Lower leg skin (tissue), 3 donors: ENCODE data around the gene CDH3.

Experiments
- POLR2A ChIP-seq, 2 donors: fragments of 450-650 bp; IDR thresholded peaks; one replicate each; pipeline ENCODE4 v1.6.1; 2016 to 2017; ENCODE audit warnings: antibody characterized with exemption in 2 of 2, mild to moderate bottlenecking in 1 of 2, moderate library complexity in 1 of 2
- TF ChIP-seq, protein P1 (sequence below), 3 donors: fragments of 450-650 bp; IDR thresholded peaks; one replicate each; pipeline ENCODE4 v1.5.1; 2016; ENCODE audit warnings: antibody characterized with exemption in 3 of 3, mild to moderate bottlenecking in 3 of 3, moderate library complexity in 2 of 3

DNA sequence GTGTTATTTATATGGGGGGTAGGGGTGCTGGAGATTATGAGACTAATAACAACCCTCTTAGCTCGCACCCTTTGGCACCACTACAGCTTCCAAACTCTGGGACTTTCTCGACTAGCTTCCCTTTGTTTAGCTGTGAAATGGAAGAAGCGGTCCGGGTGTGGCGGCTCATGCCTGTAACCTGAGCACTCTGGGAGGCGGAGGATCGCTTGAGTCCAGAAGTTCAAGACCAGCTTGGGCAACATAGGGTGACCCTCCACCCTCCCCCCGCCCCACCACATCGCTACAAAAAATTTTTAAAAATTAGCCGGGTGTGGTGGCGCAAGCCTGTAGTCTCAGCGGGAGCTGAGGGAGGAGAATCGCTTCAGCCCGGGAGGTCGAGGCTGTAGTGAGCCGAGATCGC is 814 bp upstream of the CDH3 start:
- TF ChIP-seq, protein P1, sequence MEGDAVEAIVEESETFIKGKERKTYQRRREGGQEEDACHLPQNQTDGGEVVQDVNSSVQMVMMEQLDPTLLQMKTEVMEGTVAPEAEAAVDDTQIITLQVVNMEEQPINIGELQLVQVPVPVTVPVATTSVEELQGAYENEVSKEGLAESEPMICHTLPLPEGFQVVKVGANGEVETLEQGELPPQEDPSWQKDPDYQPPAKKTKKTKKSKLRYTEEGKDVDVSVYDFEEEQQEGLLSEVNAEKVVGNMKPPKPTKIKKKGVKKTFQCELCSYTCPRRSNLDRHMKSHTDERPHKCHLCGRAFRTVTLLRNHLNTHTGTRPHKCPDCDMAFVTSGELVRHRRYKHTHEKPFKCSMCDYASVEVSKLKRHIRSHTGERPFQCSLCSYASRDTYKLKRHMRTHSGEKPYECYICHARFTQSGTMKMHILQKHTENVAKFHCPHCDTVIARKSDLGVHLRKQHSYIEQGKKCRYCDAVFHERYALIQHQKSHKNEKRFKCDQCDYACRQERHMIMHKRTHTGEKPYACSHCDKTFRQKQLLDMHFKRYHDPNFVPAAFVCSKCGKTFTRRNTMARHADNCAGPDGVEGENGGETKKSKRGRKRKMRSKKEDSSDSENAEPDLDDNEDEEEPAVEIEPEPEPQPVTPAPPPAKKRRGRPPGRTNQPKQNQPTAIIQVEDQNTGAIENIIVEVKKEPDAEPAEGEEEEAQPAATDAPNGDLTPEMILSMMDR (IDR thresholded peaks at IDR 0.05): no peak
- no peak for TF ChIP-seq POLR2A (IDR thresholded peaks at IDR 0.05)
